Type B pancreatic cell (in vitro differentiated cells): ENCODE measurements around the gene EPHB6. TPM values are rescaled to one million over a fixed set of nuclear protein-coding genes. Genes with fewer than 3 reads are reported as not detected.

Source experiments
- DNase-seq: peaks from one replicate; pipeline ENCODE4 v3.0.0; 2021; ENCODE audit warnings: mixed read lengths; ENCODE audit not compliant: unreplicated experiment; ENCODE audit errors: extremely low spot score
- H3K27ac Mint-ChIP-seq: 2 replicates; pipeline ENCODE4 v1.8.0; 2021; ENCODE audit warnings: mild to moderate bottlenecking, mixed read lengths
- H3K27me3 Mint-ChIP-seq: 2 replicates; pipeline ENCODE4 v1.8.0; 2021; ENCODE audit warnings: mixed read lengths
- H3K36me3 Mint-ChIP-seq: 2 replicates; pipeline ENCODE4 v1.8.0; 2021; ENCODE audit warnings: mixed read lengths
- H3K4me1 Mint-ChIP-seq: one replicate; pipeline ENCODE4 v1.8.0; 2021; ENCODE audit warnings: mixed read lengths; ENCODE audit not compliant: unreplicated experiment
- H3K4me3 Mint-ChIP-seq: 2 replicates; pipeline ENCODE4 v1.8.0; 2021; ENCODE audit warnings: mild to moderate bottlenecking, mixed read lengths
- H3K9me3 Mint-ChIP-seq: 2 replicates; pipeline ENCODE4 v1.8.0; 2021; ENCODE audit warnings: mixed read lengths
- CTCF ChIP-seq: fragments of 200-600 bp; sonication (generic); conservative IDR thresholded peaks from 2 replicates; pipeline ENCODE4 v1.5.0; 2021; ENCODE audit warnings: antibody characterized with exemption, mild to moderate bottlenecking
- total RNA-seq: library from RNA; stranded (reverse); gene quantifications from 2 replicates; pipeline ENCODE4 v1.2.1, GENCODE V29; 2021; ENCODE audit warnings: low replicate concordance

EPHB6 gene
- total RNA-seq, 1 donor from 2014 or later = 8.4 TPM

- no peak overlapping the region for H3K27ac Mint-ChIP-seq
- H3K27me3 Mint-ChIP-seq = no peaks in the 10 kb centered on the region
Measured at GRCh38 chr7:142886866-142887265, 32.0 kb downstream of the EPHB6 start.

GRCh38 chr7:142887282-142888015 lies 32.6 kb downstream of the EPHB6 start:
- H3K27me3 Mint-ChIP-seq = no peaks in the 10 kb centered on the region
- TF ChIP-seq CTCF = no peak
- no peaks in the 10 kb centered on the region for H3K36me3 Mint-ChIP-seq
- no peak overlapping the region for H3K4me3 Mint-ChIP-seq
- no peaks in the 10 kb centered on the region for H3K9me3 Mint-ChIP-seq
- H3K4me1 Mint-ChIP-seq = peaks cover 12% of the 10 kb centered on the region
- DNase-seq = peak; percentile 44
- no peak overlapping the region for H3K27ac Mint-ChIP-seq

More at GRCh38 chr7:142886866-142887265, 32.0 kb downstream of the EPHB6 start:
- Mint-ChIP-seq H3K9me3 (no peaks in the 10 kb centered on the region), H3K4me3 (no peak overlapping the region), H3K36me3 (no peaks in the 10 kb centered on the region), H3K4me1 (peaks cover 12% of the 10 kb centered on the region)
- peak; percentile 40 for DNase-seq
- TF ChIP-seq CTCF = no peak

- Mint-ChIP-seq H3K4me1 (peaks cover 12% of the 10 kb centered on the region), H3K27me3 (no peaks in the 10 kb centered on the region), H3K36me3 (no peaks in the 10 kb centered on the region), H3K9me3 (no peaks in the 10 kb centered on the region), H3K4me3 (no peak overlapping the region), H3K27ac (no peak overlapping the region)
- no peak for TF ChIP-seq CTCF
- DNase-seq = no peak
Measured at GRCh38 chr7:142889816-142890215, 34.9 kb downstream of the EPHB6 start.

- no peaks in the 10 kb centered on the region for H3K27me3 Mint-ChIP-seq
- no peaks in the 10 kb centered on the region for H3K9me3 Mint-ChIP-seq
- no peaks in the 10 kb centered on the region for H3K36me3 Mint-ChIP-seq
- H3K4me3 Mint-ChIP-seq = no peak overlapping the region
- peaks cover 11% of the 10 kb centered on the region for H3K4me1 Mint-ChIP-seq
- no peak for DNase-seq
- no peak for TF ChIP-seq CTCF
- no peak overlapping the region for H3K27ac Mint-ChIP-seq
Measured at GRCh38 chr7:142890874-142891485, 36.1 kb downstream of the EPHB6 start.

GRCh38 chr7:142891490-142892082 lies 36.7 kb downstream of the EPHB6 start:
- TF ChIP-seq CTCF = no peak
- Mint-ChIP-seq H3K27ac (no peak overlapping the region), H3K27me3 (no peaks in the 10 kb centered on the region), H3K4me1 (peaks cover 9% of the 10 kb centered on the region), H3K36me3 (no peaks in the 10 kb centered on the region), H3K4me3 (no peak overlapping the region), H3K9me3 (no peaks in the 10 kb centered on the region)
- DNase-seq = no peak
